NCI-H774 (cell line): Measurements from ENCODE around the gene NUDT6.

Source experiments
- DNase-seq: peaks from one replicate; lab custom pipeline; 2025; lab: John Stamatoyannopoulos, UW

Gene NUDT6

GRCh38 chr4:122914292-122914904, 8.0 kb downstream of the NUDT6 start:
- DNase-seq: no peak

GRCh38 chr4:122912810-122913575, 9.4 kb downstream of the NUDT6 start:
- no peak for DNase-seq

GRCh38 chr4:122911588-122911987, 10.8 kb downstream of the NUDT6 start:
- DNase-seq: no peak

- no peak for DNase-seq
Measured at GRCh38 chr4:122909683-122910082, 12.7 kb downstream of the NUDT6 start.

GRCh38 chr4:122908223-122908622, 14.2 kb downstream of the NUDT6 start:
- DNase-seq: no peak

- no peak for DNase-seq
Measured at GRCh38 chr4:122906859-122907305, 15.5 kb downstream of the NUDT6 start.

- no peak for DNase-seq
Measured at GRCh38 chr4:122903766-122904288, 18.6 kb downstream of the NUDT6 start.

- no peak for DNase-seq
Measured at GRCh38 chr4:122901247-122902010, 21.0 kb downstream of the NUDT6 start.

GRCh38 chr4:122900314-122900713, 22.1 kb downstream of the NUDT6 start:
- no peak for DNase-seq

- DNase-seq: no peak
Measured at GRCh38 chr4:122899682-122900081, 22.7 kb downstream of the NUDT6 start.

- no peak for DNase-seq
Measured at GRCh38 chr4:122898370-122899150, 23.8 kb downstream of the NUDT6 start.

GRCh38 chr4:122896270-122896669, 26.1 kb downstream of the NUDT6 start:
- DNase-seq: no peak

- no peak for DNase-seq
Measured at GRCh38 chr4:122895336-122895995, 26.9 kb downstream of the NUDT6 start.

- DNase-seq: no peak
Measured at GRCh38 chr4:122894827-122895226, 27.6 kb downstream of the NUDT6 start.

GRCh38 chr4:122890147-122890795, 32.1 kb downstream of the NUDT6 start:
- no peak for DNase-seq

GRCh38 chr4:122889726-122890125, 32.7 kb downstream of the NUDT6 start:
- DNase-seq: no peak

GRCh38 chr4:122884499-122884898, 37.9 kb downstream of the NUDT6 start:
- no peak for DNase-seq

GRCh38 chr4:122882857-122883735, 39.3 kb downstream of the NUDT6 start:
- DNase-seq: no peak

GRCh38 chr4:122879001-122879400, 43.4 kb downstream of the NUDT6 start:
- DNase-seq: no peak

- DNase-seq: no peak
Measured at GRCh38 chr4:122876456-122876855, 45.9 kb downstream of the NUDT6 start.
